Measurements from ENCODE around the gene LAMA4.

LAMA4 gene

GRCh38 chr6:112149719-112150263 lies 104.6 kb downstream of the LAMA4 start:
- no peaks in the 10 kb centered on the region for H3K79me2 ChIP-seq (ENCODE audit: control insufficient read depth, insufficient read depth, low read length, poor library complexity)
- no peaks in the 10 kb centered on the region for H3K4me1 ChIP-seq (ENCODE audit: control insufficient read depth in 1 of 2, insufficient read depth in 2 of 2, low read length in 2 of 2)
- no peak overlapping the region for H3K4me3 ChIP-seq (ENCODE audit: low read depth, low read length)
- no peak overlapping the region for H3K27ac ChIP-seq (ENCODE audit: low read depth, low read length)
- H3K9me3 ChIP-seq (ENCODE audit: insufficient read depth, low read depth, low read length): no peaks in the 10 kb centered on the region
- no peak overlapping the region for H2AK5ac ChIP-seq (ENCODE audit: low read length)
- no peak for DNase-seq
- H2BK12ac ChIP-seq (ENCODE audit: low read length): no peak overlapping the region
- no peak overlapping the region for H3K14ac ChIP-seq (ENCODE audit: low read length)
- no peak overlapping the region for H4K91ac ChIP-seq (ENCODE audit: low read depth, low read length)
- no peak overlapping the region for H2BK5ac ChIP-seq (ENCODE audit: low read depth, low read length, poor library complexity)
- no CpG with 5 or more reads among the region's 4 CpGs for WGBS (ENCODE audit: extremely low coverage, insufficient coverage, insufficient read length)
- H3K4ac ChIP-seq (ENCODE audit: low read depth, low read length): no peak overlapping the region
- H3K23ac ChIP-seq (ENCODE audit: low read length): no peak overlapping the region
- no peak overlapping the region for H4K12ac ChIP-seq (ENCODE audit: low read depth, low read length)
- H3K27me3 ChIP-seq (ENCODE audit: insufficient read depth, low read length): no peaks in the 10 kb centered on the region
- H3K18ac ChIP-seq (ENCODE audit: low read length): no peak overlapping the region
- no peaks in the 10 kb centered on the region for H3K36me3 ChIP-seq (ENCODE audit: control insufficient read depth in 1 of 2, insufficient read depth in 2 of 2, low read length in 2 of 2)
- no peak overlapping the region for H2AFZ ChIP-seq (ENCODE audit: insufficient read depth, low read length, poor library complexity)
- H3K79me1 ChIP-seq (ENCODE audit: low read length): no peaks in the 10 kb centered on the region
- H3K9ac ChIP-seq (ENCODE audit: low read length): no peak overlapping the region
- H4K8ac ChIP-seq (ENCODE audit: low read depth, low read length): no peak overlapping the region
- no peak overlapping the region for H3K4me2 ChIP-seq (ENCODE audit: low read length)
- no peak overlapping the region for H2BK120ac ChIP-seq (ENCODE audit: insufficient read depth, low read length, poor library complexity)

DNA sequence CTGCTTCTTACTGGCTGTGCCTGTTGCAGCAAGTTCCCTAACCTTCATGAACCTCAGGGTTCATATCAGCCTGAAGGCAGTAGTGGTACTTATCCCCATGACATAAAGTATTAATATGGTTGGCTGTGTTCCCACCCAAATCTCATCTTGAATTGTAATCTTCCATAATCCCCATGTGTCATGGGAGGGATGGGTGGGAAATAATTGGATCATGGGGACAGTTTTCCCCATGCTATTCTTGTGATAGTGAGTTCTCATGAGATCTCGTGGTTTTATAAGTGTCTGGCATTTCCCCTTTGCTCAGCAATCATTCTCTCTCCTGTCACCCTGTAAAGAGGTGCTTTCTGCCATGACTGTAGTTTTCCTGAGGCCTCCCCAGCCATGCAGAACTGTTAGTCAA lies 105.1 kb downstream of the LAMA4 start:
- no peak overlapping the region for H3K4me3 ChIP-seq (ENCODE audit: low read depth, low read length)
- no peak overlapping the region for H2AFZ ChIP-seq (ENCODE audit: insufficient read depth, low read length, poor library complexity)
- no peak for DNase-seq
- H2AK5ac ChIP-seq (ENCODE audit: low read length): no peak overlapping the region
- H4K91ac ChIP-seq (ENCODE audit: low read depth, low read length): no peak overlapping the region
- H2BK120ac ChIP-seq (ENCODE audit: insufficient read depth, low read length, poor library complexity): no peak overlapping the region
- no peaks in the 10 kb centered on the region for H3K9me3 ChIP-seq (ENCODE audit: insufficient read depth, low read depth, low read length)
- no peaks in the 10 kb centered on the region for H3K36me3 ChIP-seq (ENCODE audit: control insufficient read depth in 1 of 2, insufficient read depth in 2 of 2, low read length in 2 of 2)
- no peaks in the 10 kb centered on the region for H3K27me3 ChIP-seq (ENCODE audit: insufficient read depth, low read length)
- H3K4me1 ChIP-seq (ENCODE audit: control insufficient read depth in 1 of 2, insufficient read depth in 2 of 2, low read length in 2 of 2): no peaks in the 10 kb centered on the region
- no peak overlapping the region for H4K8ac ChIP-seq (ENCODE audit: low read depth, low read length)
- H3K27ac ChIP-seq (ENCODE audit: low read depth, low read length): no peak overlapping the region
- H3K79me2 ChIP-seq (ENCODE audit: control insufficient read depth, insufficient read depth, low read length, poor library complexity): no peaks in the 10 kb centered on the region
- H2BK12ac ChIP-seq (ENCODE audit: low read length): no peak overlapping the region
- H3K4me2 ChIP-seq (ENCODE audit: low read length): no peak overlapping the region
- H4K12ac ChIP-seq (ENCODE audit: low read depth, low read length): no peak overlapping the region
- H2BK5ac ChIP-seq (ENCODE audit: low read depth, low read length, poor library complexity): no peak overlapping the region
- H3K23ac ChIP-seq (ENCODE audit: low read length): no peak overlapping the region
- no peak overlapping the region for H3K14ac ChIP-seq (ENCODE audit: low read length)
- H3K79me1 ChIP-seq (ENCODE audit: low read length): no peaks in the 10 kb centered on the region
- H3K9ac ChIP-seq (ENCODE audit: low read length): no peak overlapping the region
- H3K18ac ChIP-seq (ENCODE audit: low read length): no peak overlapping the region
- no CpG with 5 or more reads among the region's 1 CpG for WGBS (ENCODE audit: extremely low coverage, insufficient coverage, insufficient read length)
- no peak overlapping the region for H3K4ac ChIP-seq (ENCODE audit: low read depth, low read length)

GRCh38 chr6:112148103-112148502 lies 106.3 kb downstream of the LAMA4 start:
- Histone ChIP-seq H3K9ac (ENCODE audit: low read length) (no peak overlapping the region), H3K27me3 (ENCODE audit: insufficient read depth, low read length) (no peaks in the 10 kb centered on the region), H2AFZ (ENCODE audit: insufficient read depth, low read length, poor library complexity) (no peak overlapping the region), H3K4me2 (ENCODE audit: low read length) (no peak overlapping the region), H3K79me1 (ENCODE audit: low read length) (no peaks in the 10 kb centered on the region), H2BK5ac (ENCODE audit: low read depth, low read length, poor library complexity) (no peak overlapping the region), H2AK5ac (ENCODE audit: low read length) (no peak overlapping the region), H2BK12ac (ENCODE audit: low read length) (no peak overlapping the region), H3K4me3 (ENCODE audit: low read depth, low read length) (no peak overlapping the region), H3K27ac (ENCODE audit: low read depth, low read length) (no peak overlapping the region), H3K18ac (ENCODE audit: low read length) (no peak overlapping the region), H2BK120ac (ENCODE audit: insufficient read depth, low read length, poor library complexity) (no peak overlapping the region), H3K79me2 (ENCODE audit: control insufficient read depth, insufficient read depth, low read length, poor library complexity) (no peaks in the 10 kb centered on the region), H3K4ac (ENCODE audit: low read depth, low read length) (no peak overlapping the region), H3K36me3 (ENCODE audit: control insufficient read depth in 1 of 2, insufficient read depth in 2 of 2, low read length in 2 of 2) (no peaks in the 10 kb centered on the region), H4K91ac (ENCODE audit: low read depth, low read length) (no peak overlapping the region), H4K12ac (ENCODE audit: low read depth, low read length) (no peak overlapping the region), H3K14ac (ENCODE audit: low read length) (no peak overlapping the region), H3K4me1 (ENCODE audit: control insufficient read depth in 1 of 2, insufficient read depth in 2 of 2, low read length in 2 of 2) (no peaks in the 10 kb centered on the region), H3K23ac (ENCODE audit: low read length) (no peak overlapping the region), H3K9me3 (ENCODE audit: insufficient read depth, low read depth, low read length) (no peaks in the 10 kb centered on the region), H4K8ac (ENCODE audit: low read depth, low read length) (no peak overlapping the region)
- no CpG with 5 or more reads among the region's 6 CpGs for WGBS (ENCODE audit: extremely low coverage, insufficient coverage, insufficient read length)
- DNase-seq: no peak

DNA sequence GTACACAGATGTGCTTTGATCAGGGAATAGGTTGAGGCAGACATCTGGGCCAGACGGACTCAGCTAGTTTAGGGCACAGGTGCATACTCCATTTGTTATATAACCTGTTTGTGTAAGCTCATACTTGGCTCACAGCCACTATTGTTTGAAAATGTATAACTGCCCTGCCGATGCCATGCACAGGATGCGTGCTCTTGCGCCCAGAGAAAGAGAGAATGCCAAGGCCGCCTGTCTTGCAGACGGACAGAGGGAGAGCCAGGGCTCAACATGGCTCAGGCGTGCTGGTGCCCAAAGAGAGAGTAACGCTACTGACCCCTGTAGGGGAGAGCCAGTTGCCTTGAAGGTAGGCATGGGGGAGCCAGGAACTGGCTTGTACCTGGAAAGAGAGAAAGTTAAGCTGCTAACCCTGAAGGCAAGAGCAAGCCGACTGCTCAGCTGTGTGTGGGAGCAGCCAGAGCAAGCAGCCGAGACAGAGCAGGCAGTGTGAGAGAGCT lies 109.2 kb downstream of the LAMA4 start:
- H2BK120ac ChIP-seq (ENCODE audit: insufficient read depth, low read length, poor library complexity): no peak overlapping the region

More for the DNA sequence above, 109.2 kb downstream of the LAMA4 start:
- Histone ChIP-seq H3K4ac (ENCODE audit: low read depth, low read length) (no peak overlapping the region), H3K79me1 (ENCODE audit: low read length) (no peaks in the 10 kb centered on the region), H3K27ac (ENCODE audit: low read depth, low read length) (no peak overlapping the region), H3K18ac (ENCODE audit: low read length) (no peak overlapping the region), H3K79me2 (ENCODE audit: control insufficient read depth, insufficient read depth, low read length, poor library complexity) (no peaks in the 10 kb centered on the region), H2BK12ac (ENCODE audit: low read length) (no peak overlapping the region), H2BK5ac (ENCODE audit: low read depth, low read length, poor library complexity) (no peak overlapping the region), H2AFZ (ENCODE audit: insufficient read depth, low read length, poor library complexity) (no peak overlapping the region), H2AK5ac (ENCODE audit: low read length) (no peak overlapping the region), H3K4me3 (ENCODE audit: low read depth, low read length) (no peak overlapping the region), H3K4me1 (ENCODE audit: control insufficient read depth in 1 of 2, insufficient read depth in 2 of 2, low read length in 2 of 2) (no peaks in the 10 kb centered on the region), H3K14ac (ENCODE audit: low read length) (no peak overlapping the region), H3K23ac (ENCODE audit: low read length) (no peak overlapping the region), H3K36me3 (ENCODE audit: control insufficient read depth in 1 of 2, insufficient read depth in 2 of 2, low read length in 2 of 2) (no peaks in the 10 kb centered on the region), H3K4me2 (ENCODE audit: low read length) (no peak overlapping the region), H3K27me3 (ENCODE audit: insufficient read depth, low read length) (no peaks in the 10 kb centered on the region), H4K12ac (ENCODE audit: low read depth, low read length) (no peak overlapping the region), H3K9ac (ENCODE audit: low read length) (no peak overlapping the region), H3K9me3 (ENCODE audit: insufficient read depth, low read depth, low read length) (no peaks in the 10 kb centered on the region), H4K8ac (ENCODE audit: low read depth, low read length) (no peak overlapping the region), H4K91ac (ENCODE audit: low read depth, low read length) (no peak overlapping the region)
- WGBS (ENCODE audit: extremely low coverage, insufficient coverage, insufficient read length): no CpG with 5 or more reads among the region's 10 CpGs
- no peak for DNase-seq
